K562 (cell line): ENCODE results near the gene NSMCE1. TPM values are rescaled to one million over a fixed set of nuclear protein-coding genes. Genes with fewer than 3 reads are reported as not detected.
A peak's percentile ranks its signal among the peaks of the same experiment; 100 is the strongest.

Experiments
- ARID3B ChIP-seq: fragments of 250-450 bp; sonication (Bioruptor Pico); IDR thresholded peaks from 2 replicates; pipeline ENCODE4 v1.4.0; 2020; ENCODE audit warnings: borderline replicate concordance
- CEBPG ChIP-seq, 3 experiments: fragments of 200-800 bp in 1 of 3; sonication (Bioruptor generic) in 1 of 3; sonication (generic) in 1 of 3; formaldehyde crosslinking in 1 of 3; IDR thresholded peaks in 2 of 3; conservative IDR thresholded peaks in 1 of 3; 2 replicates each; pipeline versions ENCODE4 v1.6.1 to v1.8.0; 2016 to 2022; ENCODE audit warnings: missing compliant biosample characterization in 2 of 3, missing genetic modification characterization in 2 of 3, mild to moderate bottlenecking in 1 of 3, missing genetic modification reagents in 1 of 3
- CGGBP1 ChIP-seq: fragments of 250-450 bp; sonication (Bioruptor Pico); IDR thresholded peaks from 2 replicates; pipeline ENCODE4 v1.9.0; 2021; ENCODE audit warnings: mild to moderate bottlenecking
- FOXK2 ChIP-seq, 2 experiments: fragments of 450-650 bp; IDR thresholded peaks in 1 of 2; conservative IDR thresholded peaks in 1 of 2; 2 replicates each; pipeline ENCODE4 v1.6.1; 2016; ENCODE audit warnings: low read depth in 2 of 2, mild to moderate bottlenecking in 1 of 2
- IRF1 ChIP-seq: sonication (generic); formaldehyde crosslinking; IDR thresholded peaks from 2 replicates; pipeline ENCODE4 v1.8.0; 2022; ENCODE audit warnings: missing genetic modification reagents, mild to moderate bottlenecking, borderline replicate concordance
- KDM5B ChIP-seq: fragments of 200-600 bp; sonication (generic); IDR thresholded peaks from 2 replicates; pipeline ENCODE4 v1.6.1; 2012; ENCODE audit warnings: low read depth, mild to moderate bottlenecking, moderate library complexity, low read length, control low read depth, inconsistent platforms; ENCODE audit not compliant: insufficient replicate concordance
- NFRKB ChIP-seq: fragments of 450-650 bp; IDR thresholded peaks from 2 replicates; pipeline ENCODE4 v1.6.1; 2016; ENCODE audit warnings: low read depth
- POLR2A ChIP-seq: fragments of 450-650 bp; conservative IDR thresholded peaks from 2 replicates; pipeline ENCODE4 v1.6.1; 2016
- POLR3G ChIP-seq: IDR thresholded peaks from 2 replicates; pipeline ENCODE4 v1.6.1; 2011; ENCODE audit not compliant: insufficient read length, insufficient replicate concordance; ENCODE audit errors: extremely low read depth
- SIN3A ChIP-seq, 2 experiments: fragments of 150-350 bp in 1 of 2; IDR thresholded peaks; 2 replicates each; pipeline ENCODE4 v1.6.1; 2011 to 2016; ENCODE audit warnings: borderline replicate concordance in 2 of 2, low read depth in 2 of 2, low read length in 2 of 2, mild to moderate bottlenecking in 2 of 2, moderate library complexity in 2 of 2; ENCODE audit not compliant: control insufficient read depth in 1 of 2
- STAT6 ChIP-seq: sonication (generic); formaldehyde crosslinking; IDR thresholded peaks from 2 replicates; pipeline ENCODE4 v1.8.1; 2023; ENCODE audit warnings: mild to moderate bottlenecking, missing genetic modification reagents
- TEAD4 ChIP-seq, 2 experiments: sonication (generic) in 1 of 2; formaldehyde crosslinking in 1 of 2; IDR thresholded peaks; 2 replicates each; pipeline versions ENCODE4 v1.6.1 to v1.8.0; 2012 to 2022; ENCODE audit warnings: borderline replicate concordance in 1 of 2, inconsistent platforms in 1 of 2, low read length in 1 of 2, mild to moderate bottlenecking in 1 of 2, missing genetic modification reagents in 1 of 2
- ZBTB5 ChIP-seq: fragments of 450-650 bp; IDR thresholded peaks from 2 replicates; pipeline ENCODE4 v1.6.1; 2017; ENCODE audit warnings: antibody characterized with exemption
- ZNF184 ChIP-seq: sonication (generic); formaldehyde crosslinking; IDR thresholded peaks from 2 replicates; pipeline ENCODE4 v1.5.0; 2020; ENCODE audit warnings: missing genetic modification reagents
- ZNF282 ChIP-seq: sonication (generic); formaldehyde crosslinking; IDR thresholded peaks from 2 replicates; pipeline ENCODE4 v1.8.1; 2023; ENCODE audit warnings: missing genetic modification reagents
- ZNF347 ChIP-seq: fragments of 450-650 bp; formaldehyde crosslinking; IDR thresholded peaks from 2 replicates; pipeline ENCODE4 v1.4.0; 2020; ENCODE audit warnings: low read depth, mild to moderate bottlenecking, moderate library complexity
- ZNF436 ChIP-seq: fragments of 250-450, 450-650 bp; sonication (Bioruptor Pico); formaldehyde crosslinking; IDR thresholded peaks from 2 replicates; pipeline ENCODE4 v1.7.0; 2020; ENCODE audit warnings: mild to moderate bottlenecking
- ZNF57 ChIP-seq: fragments of 450-650 bp; formaldehyde crosslinking; IDR thresholded peaks from 2 replicates; pipeline ENCODE4 v1.4.0; 2020; ENCODE audit warnings: mild to moderate bottlenecking, moderate library complexity
- polyA plus RNA-seq, 8 experiments: library from polyadenylated mRNA; depleted of rRNA in 4 of 8; stranded (reverse) in 5 of 8; unstranded in 3 of 8; fragments of >200 nt; fragmentation: Nextera tagmentation in 2 of 8; fragmentation: Illumina TruSeq in 1 of 8; extraction: Ambion mirVana in 2 of 8; extraction: Trizol in 1 of 8; gene quantifications; 2 replicates each; pipeline versions ENCODE4 v1.2.1 to v1.2.3, GENCODE V29; 2011 to 2014; ENCODE audit warnings: inconsistent platforms in 1 of 8, missing spikeins in 1 of 8
- total RNA-seq, 7 experiments: library from RNA; depleted of rRNA in 6 of 7; stranded (reverse); fragments of >200 nt in 6 of 7; fragmentation: Illumina TruSeq in 2 of 7; extraction: Trizol in 2 of 7; gene quantifications; 2 replicates each; pipeline versions ENCODE4 v1.2.1 to v1.2.3, GENCODE V29; 2011 to 2021; ENCODE audit warnings: low replicate concordance in 1 of 7

NSMCE1 gene
- total and polyA plus RNA-seq, 9 of the 15 experiments (the other 6 are each of a cell fraction or from before 2014, with no cell fraction given), result 52.1 to 163 (median 61.5) TPM

- TF ChIP-seq ZBTB5 (no peak), POLR3G (no peak), ARID3B (CRISPR knock-in tag) (no peak), ZNF282 (CRISPR knock-in tag) (no peak), POLR2A (no peak), CGGBP1 (CRISPR knock-in tag) (no peak), ZNF436 (CRISPR knock-in tag) (no peak), ZNF57 (CRISPR knock-in tag) (no peak), ZNF184 (CRISPR knock-in tag) (no peak), SIN3A (IDR thresholded peaks at IDR 0.05; ENCODE audit: borderline replicate concordance in 2 of 2, control insufficient read depth in 1 of 2, low read depth in 2 of 2, low read length in 2 of 2) (peak in 1 of 2 experiments; percentile 50; a peak in 1 of 4 replicates), FOXK2 (conservative IDR thresholded peaks at IDR 0.05 in 1 of 2, IDR thresholded peaks at IDR 0.05 in 1 of 2; ENCODE audit: low read depth in 2 of 2) (peak; percentile 86 to 94), CEBPG (CRISPR knock-in tag; IDR thresholded peaks at IDR 0.05) (no peak), CEBPG (tag; conservative IDR thresholded peaks at IDR 0.05 in 1 of 2, IDR thresholded peaks at IDR 0.05 in 1 of 2) (no peak), ZNF347 (CRISPR knock-in tag) (no peak), STAT6 (CRISPR knock-in tag) (no peak), NFRKB (no peak), IRF1 (CRISPR knock-in tag) (no peak), TEAD4 (IDR thresholded peaks at IDR 0.05; ENCODE audit: low read length) (peak; percentile 33; the same call in 1 of the 2 replicates), TEAD4 (CRISPR knock-in tag; IDR thresholded peaks at IDR 0.05; ENCODE audit: borderline replicate concordance) (no peak), KDM5B (no peak)
Measured at GRCh38 chr16:27228621-27229501, 39.7 kb downstream of the NSMCE1 start (continued).
